OCI-LY1 (cell line): ENCODE measurements around the gene SDHA.
"Not testable (repeated sequence)": the region's sequence is repeated elsewhere in the genome, so short reads cannot be mapped to it uniquely, and the experiment has no call there.

Experiments
- H2AFZ ChIP-seq: fragments of 200-600 bp; sonication (generic), shearing (Covaris generic); 2 replicates; pipeline ENCODE4 v1.6.0; 2014; ENCODE audit warnings: antibody characterized with exemption, mild to moderate bottlenecking, low read length
- H3F3A ChIP-seq: fragments of 200-600 bp; sonication (generic), shearing (Covaris generic); 2 replicates; pipeline ENCODE4 v1.6.0; 2014; ENCODE audit warnings: mild to moderate bottlenecking, antibody characterized with exemption, low read length, moderate library complexity; ENCODE audit not compliant: insufficient read depth
- H3K27ac ChIP-seq: fragments of 200-600 bp; sonication (generic); 2 replicates; pipeline ENCODE4 v1.5.1; 2014; ENCODE audit warnings: low read length, mixed run types, mild to moderate bottlenecking, low read depth; ENCODE audit not compliant: poor library complexity, severe bottlenecking
- H3K27me3 ChIP-seq: fragments of 200-600 bp; sonication (generic); 2 replicates; pipeline ENCODE4 v1.6.0; 2014; ENCODE audit warnings: antibody characterized with exemption, mild to moderate bottlenecking, low read length, moderate library complexity; ENCODE audit not compliant: insufficient read depth
- H3K36me3 ChIP-seq: fragments of 200-600 bp; sonication (generic); 2 replicates; pipeline ENCODE4 v1.6.1; 2014; ENCODE audit warnings: mild to moderate bottlenecking, antibody characterized with exemption, low read length, moderate library complexity, mixed read lengths; ENCODE audit not compliant: insufficient read depth
- H3K4me1 ChIP-seq: fragments of 200-600 bp; sonication (generic); 2 replicates; pipeline ENCODE4 v1.5.1; 2014; ENCODE audit warnings: mild to moderate bottlenecking, low read length, moderate library complexity; ENCODE audit not compliant: insufficient read depth, severe bottlenecking
- H3K4me2 ChIP-seq: fragments of 200-600 bp; sonication (generic), shearing (Covaris generic); 2 replicates; pipeline ENCODE4 v1.6.1; 2014; ENCODE audit warnings: low read length
- H3K4me3 ChIP-seq: fragments of 200-600 bp; sonication (generic); 2 replicates; pipeline ENCODE4 v1.5.1; 2014; ENCODE audit warnings: low read length, low read depth, mild to moderate bottlenecking, mixed read lengths; ENCODE audit not compliant: poor library complexity, severe bottlenecking
- H3K79me2 ChIP-seq: fragments of 200-600 bp; shearing (Covaris generic); 2 replicates; pipeline ENCODE4 v1.6.1; 2016; ENCODE audit warnings: mixed run types, low read length, mixed read lengths; ENCODE audit not compliant: insufficient read depth
- H3K9ac ChIP-seq: fragments of 200-600 bp; sonication (generic), shearing (Covaris generic); 2 replicates; pipeline ENCODE4 v1.6.1; 2014; ENCODE audit warnings: mild to moderate bottlenecking, low read length, mixed read lengths
- H3K9me2 ChIP-seq: fragments of 200-600 bp; sonication (generic), shearing (Covaris generic); 2 replicates; pipeline ENCODE4 v1.6.1; 2014; ENCODE audit warnings: low read depth, mild to moderate bottlenecking, low read length, mixed read lengths
- H3K9me3 ChIP-seq: fragments of 200-600 bp; shearing (Covaris generic); 2 replicates; pipeline ENCODE4 v1.6.1; 2014; ENCODE audit warnings: low read length, mixed read lengths
- H4K20me1 ChIP-seq: fragments of 200-600 bp; sonication (generic), shearing (Covaris generic); 2 replicates; pipeline ENCODE4 v1.6.0; 2016; ENCODE audit warnings: mild to moderate bottlenecking, low read length; ENCODE audit not compliant: insufficient read depth

SDHA gene

DNA sequence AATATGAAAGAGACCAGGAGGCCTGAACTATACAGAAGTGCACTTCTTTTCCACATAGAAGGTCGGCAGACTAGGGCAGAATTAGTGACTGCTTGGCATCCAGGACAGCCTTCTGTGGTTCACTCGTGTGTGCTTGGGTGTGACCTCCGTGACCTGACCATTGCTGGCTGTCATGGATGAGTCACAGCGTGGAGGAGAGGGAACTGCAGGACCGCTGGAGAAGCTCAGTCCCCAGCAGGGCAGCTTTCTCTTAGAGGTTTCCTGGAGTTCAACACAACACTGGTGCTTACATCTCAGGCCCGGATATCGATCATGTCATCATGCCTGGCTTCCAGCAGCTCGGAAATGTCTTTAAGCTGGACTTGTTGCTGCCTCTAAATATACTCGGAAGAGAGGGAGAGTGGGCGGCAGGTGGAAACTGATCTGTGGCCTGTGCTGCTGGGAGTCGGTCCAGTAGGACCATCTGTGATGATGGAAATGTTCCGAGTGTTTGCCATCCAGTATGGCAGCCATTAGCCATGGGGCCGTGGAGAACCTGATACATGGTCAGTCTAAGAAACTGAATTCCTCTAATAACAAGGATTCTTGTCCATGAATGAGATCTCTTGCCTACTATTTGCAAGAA lies 23.0 kb downstream of the SDHA start:
- H3K9me2 ChIP-seq, H3K79me2 ChIP-seq, H3K4me1 ChIP-seq, H3K9ac ChIP-seq, H3F3A ChIP-seq, H3K4me3 ChIP-seq, H3K9me3 ChIP-seq, H3K27ac ChIP-seq, H3K27me3 ChIP-seq, H3K4me2 ChIP-seq, H2AFZ ChIP-seq, H4K20me1 ChIP-seq: not testable (repeated sequence)
- H3K36me3 ChIP-seq: peaks cover 93% of the 10 kb centered on the region

DNA sequence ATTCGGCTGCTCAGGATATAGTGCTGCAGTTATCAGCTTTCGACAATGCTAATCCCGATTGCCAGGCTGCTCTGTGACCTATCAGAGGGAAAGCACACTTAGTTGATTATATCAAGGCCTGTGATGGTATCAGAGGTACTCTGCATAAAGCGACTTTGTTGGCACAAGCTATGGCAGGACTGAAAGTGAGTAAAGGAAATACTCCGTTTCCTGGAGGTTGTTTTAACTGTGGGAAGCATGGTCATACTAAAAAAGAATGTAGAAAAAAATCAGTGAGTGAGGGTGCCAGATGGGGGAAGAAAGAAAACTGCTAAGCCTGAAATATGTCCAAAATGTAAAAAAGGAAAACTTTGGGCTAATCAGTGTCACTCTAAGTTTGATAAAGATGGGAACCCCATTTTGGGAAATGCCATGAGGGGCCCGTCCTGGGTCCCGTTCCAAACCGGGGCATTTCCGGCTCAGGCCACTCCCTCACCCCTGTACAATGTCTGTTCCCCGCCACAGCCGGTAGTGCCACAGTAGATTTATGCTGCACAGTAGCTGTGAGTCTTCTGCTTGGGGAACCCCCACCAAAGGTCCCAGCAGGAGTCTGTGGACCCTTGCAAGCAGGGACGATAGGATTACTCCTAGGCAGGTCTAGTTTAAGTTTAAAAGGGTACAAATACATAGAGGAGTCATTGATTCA lies 25.7 kb downstream of the SDHA start:
- H3K9me2 ChIP-seq, H3F3A ChIP-seq, H3K27me3 ChIP-seq, H3K4me1 ChIP-seq, H3K9ac ChIP-seq, H3K4me2 ChIP-seq, H3K9me3 ChIP-seq, H3K79me2 ChIP-seq, H3K27ac ChIP-seq, H4K20me1 ChIP-seq, H2AFZ ChIP-seq, H3K4me3 ChIP-seq: not testable (repeated sequence)
- H3K36me3 ChIP-seq: peaks cover 97% of the 10 kb centered on the region

DNA sequence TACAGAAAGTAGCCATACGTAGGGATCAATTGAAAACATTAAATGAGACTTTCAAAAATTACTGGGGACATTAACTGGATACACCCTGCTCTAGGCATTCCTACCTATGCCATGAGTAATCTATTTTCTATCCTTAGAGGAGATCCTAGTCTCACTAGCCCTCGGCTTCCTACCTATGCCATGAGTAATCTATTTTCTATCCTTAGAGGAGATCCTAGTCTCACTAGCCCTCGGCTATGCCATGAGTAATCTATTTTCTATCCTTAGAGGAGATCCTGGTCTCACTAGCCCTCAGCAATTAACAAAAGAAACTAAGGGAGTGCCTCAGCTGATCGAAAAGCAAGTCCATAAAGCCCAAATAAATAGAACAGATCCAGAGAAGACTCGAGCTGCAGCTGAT lies 27.6 kb downstream of the SDHA start:
- not testable (repeated sequence) for H3K4me1 ChIP-seq, H4K20me1 ChIP-seq, H3K9me2 ChIP-seq, H3K9me3 ChIP-seq, H2AFZ ChIP-seq, H3K27me3 ChIP-seq, H3K9ac ChIP-seq, H3K4me3 ChIP-seq, H3K79me2 ChIP-seq, H3F3A ChIP-seq, H3K27ac ChIP-seq, H3K4me2 ChIP-seq
- peaks cover 85% of the 10 kb centered on the region for H3K36me3 ChIP-seq

DNA sequence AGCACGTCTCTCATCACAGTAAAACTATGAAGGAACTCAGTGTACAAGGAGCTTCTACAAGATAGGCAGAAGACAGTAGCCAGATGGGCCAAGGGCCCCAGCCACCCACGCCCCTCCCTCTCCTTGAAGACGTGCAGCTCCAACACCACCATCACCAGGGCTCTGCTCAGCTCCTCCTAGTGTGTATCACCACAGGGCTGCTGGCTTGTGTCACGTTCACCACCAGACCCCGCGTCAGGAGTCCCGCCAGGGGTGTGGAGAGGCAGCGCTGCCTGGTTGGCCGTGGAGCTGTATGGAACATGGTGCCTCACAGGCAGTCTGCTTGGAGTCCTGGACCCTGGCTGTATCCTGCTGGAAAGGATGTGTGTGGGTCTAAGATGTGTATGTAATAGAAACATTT lies 32.3 kb downstream of the SDHA start:
- H3K27ac ChIP-seq: not testable (repeated sequence)

DNA sequence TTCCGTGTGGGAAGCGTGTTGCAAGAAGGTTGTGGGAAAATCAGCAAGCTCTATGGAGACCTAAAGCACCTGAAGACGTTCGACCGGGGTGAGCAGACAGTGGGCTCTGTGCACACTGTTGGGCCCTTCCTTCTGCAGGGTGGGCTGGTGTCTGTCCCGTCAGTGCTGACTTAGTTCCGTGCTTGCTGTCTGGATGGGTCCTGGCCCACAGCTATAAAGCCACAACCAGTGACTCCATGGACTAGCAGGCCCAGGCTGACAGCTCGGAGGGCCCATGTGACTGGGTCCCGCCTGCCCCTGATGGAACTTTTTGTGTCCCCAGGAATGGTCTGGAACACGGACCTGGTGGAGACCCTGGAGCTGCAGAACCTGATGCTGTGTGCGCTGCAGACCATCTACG lies 32.9 kb downstream of the SDHA start:
- H3K4me1 ChIP-seq, H3K9me2 ChIP-seq, H3K27me3 ChIP-seq, H3K27ac ChIP-seq, H3K9ac ChIP-seq, H3F3A ChIP-seq, H3K4me2 ChIP-seq, H3K9me3 ChIP-seq, H2AFZ ChIP-seq, H4K20me1 ChIP-seq, H3K79me2 ChIP-seq, H3K4me3 ChIP-seq: not testable (repeated sequence)
- peaks cover 68% of the 10 kb centered on the region for H3K36me3 ChIP-seq

More for the DNA sequence above, 32.3 kb downstream of the SDHA start:
- H3K9ac ChIP-seq, H3K9me3 ChIP-seq, H2AFZ ChIP-seq, H3K4me3 ChIP-seq, H3K79me2 ChIP-seq, H3K9me2 ChIP-seq, H3F3A ChIP-seq, H3K4me2 ChIP-seq, H4K20me1 ChIP-seq, H3K27me3 ChIP-seq, H3K4me1 ChIP-seq: not testable (repeated sequence)
- H3K36me3 ChIP-seq: peaks cover 68% of the 10 kb centered on the region

DNA sequence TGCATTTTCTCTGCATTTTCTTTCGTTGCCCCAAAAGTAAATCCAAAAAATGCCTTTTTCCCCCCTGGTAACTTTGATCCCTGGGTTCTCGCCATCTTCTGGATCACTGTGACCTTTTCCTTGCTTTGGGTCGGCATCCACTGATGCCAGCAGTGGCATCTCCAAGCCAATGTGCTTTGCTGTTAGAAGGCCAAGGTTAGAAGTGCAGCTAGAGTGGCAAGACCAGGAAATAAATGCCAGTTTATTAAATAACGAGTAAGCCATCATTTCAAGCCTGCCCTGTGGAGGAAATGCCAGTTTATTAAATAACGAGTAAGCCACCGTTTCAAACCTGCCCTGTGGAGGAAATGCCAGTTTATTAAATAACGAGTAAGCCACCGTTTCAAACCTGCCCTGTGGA lies 33.4 kb downstream of the SDHA start:
- Histone ChIP-seq H3K27ac (peak overlapping the region; percentile 10), H3K36me3 (peaks cover 69% of the 10 kb centered on the region)
- H3K4me3 ChIP-seq, H3K9ac ChIP-seq, H3K9me2 ChIP-seq, H2AFZ ChIP-seq, H3F3A ChIP-seq, H3K4me1 ChIP-seq, H4K20me1 ChIP-seq, H3K9me3 ChIP-seq, H3K79me2 ChIP-seq, H3K4me2 ChIP-seq, H3K27me3 ChIP-seq: not testable (repeated sequence)

DNA sequence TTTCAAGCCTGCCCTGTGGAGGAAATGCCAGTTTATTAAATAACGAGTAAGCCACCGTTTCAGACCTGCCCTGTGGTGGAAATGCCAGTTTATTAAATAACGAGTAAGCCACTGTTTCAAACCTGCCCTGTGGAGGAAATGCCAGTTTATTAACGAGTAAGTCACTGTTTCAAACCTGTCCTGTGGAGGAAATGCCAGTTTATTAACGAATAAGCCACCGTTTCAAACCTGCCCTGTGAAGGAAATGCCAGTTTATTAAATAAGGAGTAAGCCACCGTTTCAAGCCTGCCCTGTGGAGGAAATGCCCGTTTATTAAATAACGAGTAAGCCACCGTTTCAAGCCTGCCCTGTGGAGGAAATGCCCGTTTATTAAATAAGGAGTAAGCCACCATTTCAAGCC lies 33.9 kb downstream of the SDHA start:
- not testable (repeated sequence) for H4K20me1 ChIP-seq, H2AFZ ChIP-seq, H3F3A ChIP-seq, H3K9me2 ChIP-seq, H3K4me3 ChIP-seq, H3K9me3 ChIP-seq, H3K4me1 ChIP-seq, H3K9ac ChIP-seq, H3K79me2 ChIP-seq, H3K27me3 ChIP-seq
- Histone ChIP-seq H3K4me2 (peak overlapping the region; percentile 26; the same call in 1 of the 2 replicates), H3K36me3 (peaks cover 70% of the 10 kb centered on the region), H3K27ac (peak overlapping the region; percentile 10)
